Left ventricle myocardium superior (tissue), 1 donor: ENCODE measurements around the gene PPP1R12B. TPM values are rescaled to one million over a fixed set of nuclear protein-coding genes. Genes with fewer than 3 reads are reported as not detected.
"Not testable (repeated sequence)": the region's sequence is repeated elsewhere in the genome, so short reads cannot be mapped to it uniquely, and the experiment has no call there.

Source experiments
- ATAC-seq: fragments of 200-7000 bp; cut with Tn5 transposase; one replicate; pipeline ENCODE4 v1.9.1; 2020; ENCODE audit warnings: mild to moderate bottlenecking, moderate library complexity
- DNase-seq: peaks from one replicate; pipeline ENCODE4 v3.0.0-alpha.2; 2020
- intact Hi-C: fragments of 100-400 bp; cut with micrococcal nuclease; formaldehyde crosslinking; loops from one replicate; pipeline ENCODE4 v1.11.0; 2022
- total RNA-seq: library from RNA; stranded (reverse); fragmentation: NEBNext Ultra II Directional; extraction: Animal tissue kit (Norgen Biotek cat#: 25700); gene quantifications from one replicate; pipeline ENCODE4 v1.2.1, GENCODE V29; 2021
- donor health status: DM: no; HTN: yes; CAD: no; lungs with severe emphysema.

PPP1R12B gene
- total RNA-seq, 1 donor from 2014 or later: 667 TPM

- ATAC-seq, intact Hi-C loops, DNase-seq: not testable (repeated sequence)
Measured at GRCh38 chr1:202422709-202423108, 74.2 kb downstream of the PPP1R12B start.

- intact Hi-C loops, ATAC-seq, DNase-seq: not testable (repeated sequence)
Measured at GRCh38 chr1:202424260-202424659, 75.8 kb downstream of the PPP1R12B start.

- intact Hi-C loops, ATAC-seq: not testable (repeated sequence)
Measured at GRCh38 chr1:202430111-202430510, 81.6 kb downstream of the PPP1R12B start.

GRCh38 chr1:202432338-202432737 is 83.8 kb downstream of the PPP1R12B start:
- intact Hi-C loops, ATAC-seq, DNase-seq: not testable (repeated sequence)

More at GRCh38 chr1:202430111-202430510, 81.6 kb downstream of the PPP1R12B start:
- not testable (repeated sequence) for DNase-seq

- no peak for DNase-seq
- intact Hi-C loops: no loop called here
- peak; percentile 65 for ATAC-seq
Measured at GRCh38 chr1:202433155-202434043, 84.9 kb downstream of the PPP1R12B start.

GRCh38 chr1:202434059-202434458 is 85.6 kb downstream of the PPP1R12B start:
- DNase-seq: no peak
- intact Hi-C loops: no loop called here
- no peak for ATAC-seq

- intact Hi-C loops: no loop called here
- peak; percentile 11 for ATAC-seq
- no peak for DNase-seq
Measured at GRCh38 chr1:202438393-202439174, 90.1 kb downstream of the PPP1R12B start.

- intact Hi-C loops: no loop called here
- ATAC-seq: peak; percentile 8
- no peak for DNase-seq
Measured at GRCh38 chr1:202439308-202439707, 90.8 kb downstream of the PPP1R12B start.

GRCh38 chr1:202448140-202448539 is 99.6 kb downstream of the PPP1R12B start:
- not testable (repeated sequence) for DNase-seq

GRCh38 chr1:202451641-202452040 is 103.1 kb downstream of the PPP1R12B start:
- intact Hi-C loops, ATAC-seq, DNase-seq: not testable (repeated sequence)

More at GRCh38 chr1:202448140-202448539, 99.6 kb downstream of the PPP1R12B start:
- peak; percentile 12 for ATAC-seq
- intact Hi-C loops: not testable (repeated sequence)

GRCh38 chr1:202452508-202452907 is 104.0 kb downstream of the PPP1R12B start:
- intact Hi-C loops: no loop called here
- peak; percentile 10 for ATAC-seq
- DNase-seq: no peak

GRCh38 chr1:202456372-202457169 is 108.1 kb downstream of the PPP1R12B start:
- ATAC-seq, intact Hi-C loops, DNase-seq: not testable (repeated sequence)

- ATAC-seq, DNase-seq, intact Hi-C loops: not testable (repeated sequence)
Measured at GRCh38 chr1:202458651-202459050, 110.2 kb downstream of the PPP1R12B start.

- intact Hi-C loops: not testable (repeated sequence)
- ATAC-seq: peak; percentile 76
- peak; percentile 44 for DNase-seq
Measured at GRCh38 chr1:202459470-202460142, 111.1 kb downstream of the PPP1R12B start.

- DNase-seq, intact Hi-C loops: not testable (repeated sequence)
- ATAC-seq: peak; percentile 17
Measured at GRCh38 chr1:202460143-202460495, 111.6 kb downstream of the PPP1R12B start.

- ATAC-seq (peak; percentile 77), DNase-seq (no peak)
Measured at GRCh38 chr1:202462342-202463076, 114.0 kb downstream of the PPP1R12B start.

GRCh38 chr1:202464153-202464742 is 115.7 kb downstream of the PPP1R12B start:
- DNase-seq, intact Hi-C loops: not testable (repeated sequence)
- ATAC-seq: peak; percentile 15

More at GRCh38 chr1:202462342-202463076, 114.0 kb downstream of the PPP1R12B start:
- intact Hi-C loops: no loop called here
